ENCODE measurements around the gene DYTN.

DYTN gene

DNA sequence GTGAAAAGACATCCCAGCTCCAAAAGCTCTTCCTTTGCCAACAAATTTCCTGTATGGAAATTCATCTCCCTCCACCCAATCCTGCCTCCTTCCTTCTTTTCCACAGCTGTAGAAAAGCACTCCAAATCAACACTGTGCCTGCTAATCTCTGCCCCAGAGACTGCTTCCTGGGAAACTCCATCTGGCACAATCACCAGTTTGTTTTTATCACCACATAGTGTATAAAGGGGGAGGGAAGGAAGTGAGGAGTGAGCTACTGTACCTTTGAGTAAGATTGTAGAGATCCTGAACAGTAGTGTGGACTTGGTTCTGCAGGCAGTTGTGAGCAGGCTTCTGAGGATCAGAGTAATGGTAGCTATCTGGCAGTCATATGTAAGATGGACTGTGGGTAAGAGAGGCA, 90.6 kb downstream of the DYTN start:
- no peaks in the 10 kb centered on the region for H3K9me3 ChIP-seq (ENCODE audit: insufficient read depth, low read depth, low read length)
- H3K36me3 ChIP-seq (ENCODE audit: insufficient read depth, low read length) = no peaks in the 10 kb centered on the region
- H2AFZ ChIP-seq (ENCODE audit: low read length) = no peak overlapping the region
- no peaks in the 10 kb centered on the region for H4K20me1 ChIP-seq (ENCODE audit: insufficient read depth, low read length, poor library complexity, severe bottlenecking)
- no peak overlapping the region for H3K4me2 ChIP-seq (ENCODE audit: low read depth, low read length, poor library complexity, severe bottlenecking)
- no peaks in the 10 kb centered on the region for H3K79me2 ChIP-seq (ENCODE audit: insufficient read depth, low read length)
- no peak overlapping the region for H3K4me3 ChIP-seq (ENCODE audit: low read length, poor library complexity, severe bottlenecking)
- no peaks in the 10 kb centered on the region for H3K4me1 ChIP-seq (ENCODE audit: insufficient read depth, low read length, poor library complexity, severe bottlenecking)
- H3K27me3 ChIP-seq (ENCODE audit: insufficient read depth, low read length, poor library complexity, severe bottlenecking) = no peaks in the 10 kb centered on the region
- H3K9me2 ChIP-seq (replicated peaks; ENCODE audit: low read depth, low read length) = no peaks in the 10 kb centered on the region
- H3K9ac ChIP-seq (ENCODE audit: low read depth, low read length, poor library complexity, severe bottlenecking) = no peak overlapping the region
- TF ChIP-seq, protein P1, sequence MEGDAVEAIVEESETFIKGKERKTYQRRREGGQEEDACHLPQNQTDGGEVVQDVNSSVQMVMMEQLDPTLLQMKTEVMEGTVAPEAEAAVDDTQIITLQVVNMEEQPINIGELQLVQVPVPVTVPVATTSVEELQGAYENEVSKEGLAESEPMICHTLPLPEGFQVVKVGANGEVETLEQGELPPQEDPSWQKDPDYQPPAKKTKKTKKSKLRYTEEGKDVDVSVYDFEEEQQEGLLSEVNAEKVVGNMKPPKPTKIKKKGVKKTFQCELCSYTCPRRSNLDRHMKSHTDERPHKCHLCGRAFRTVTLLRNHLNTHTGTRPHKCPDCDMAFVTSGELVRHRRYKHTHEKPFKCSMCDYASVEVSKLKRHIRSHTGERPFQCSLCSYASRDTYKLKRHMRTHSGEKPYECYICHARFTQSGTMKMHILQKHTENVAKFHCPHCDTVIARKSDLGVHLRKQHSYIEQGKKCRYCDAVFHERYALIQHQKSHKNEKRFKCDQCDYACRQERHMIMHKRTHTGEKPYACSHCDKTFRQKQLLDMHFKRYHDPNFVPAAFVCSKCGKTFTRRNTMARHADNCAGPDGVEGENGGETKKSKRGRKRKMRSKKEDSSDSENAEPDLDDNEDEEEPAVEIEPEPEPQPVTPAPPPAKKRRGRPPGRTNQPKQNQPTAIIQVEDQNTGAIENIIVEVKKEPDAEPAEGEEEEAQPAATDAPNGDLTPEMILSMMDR (conservative IDR thresholded peaks at IDR 0.05; ENCODE audit: low read length) = no peak
- TF ChIP-seq EZH2phosphoT487 (IDR thresholded peaks at IDR 0.05; ENCODE audit: borderline replicate concordance) = no peak
- no peaks in the 10 kb centered on the region for H3F3A ChIP-seq (ENCODE audit: low read depth)

DNA sequence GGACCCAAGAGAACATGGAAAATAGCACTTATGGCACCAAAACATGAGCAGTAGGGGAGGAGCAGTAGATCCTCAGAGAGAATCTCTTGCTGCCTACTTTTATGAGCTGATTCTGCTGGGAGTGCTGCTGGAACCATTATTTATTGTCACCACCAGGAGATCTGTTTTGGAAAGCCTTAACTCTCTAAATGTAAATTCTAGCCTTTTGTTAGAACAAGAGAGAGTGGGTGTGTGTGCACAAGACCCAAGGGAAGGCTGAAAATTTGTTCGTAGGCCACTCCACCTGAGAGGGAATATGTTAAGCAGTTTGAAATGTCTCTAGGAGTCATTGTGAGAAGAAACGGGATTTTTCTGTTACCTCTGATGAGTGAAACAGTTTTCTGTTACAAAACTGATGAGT, 92.1 kb downstream of the DYTN start:
- Histone ChIP-seq H3K9me2 (replicated peaks; ENCODE audit: low read depth, low read length) (no peaks in the 10 kb centered on the region), H3K4me3 (ENCODE audit: low read length, poor library complexity, severe bottlenecking) (no peak overlapping the region), H3K4me2 (ENCODE audit: low read depth, low read length, poor library complexity, severe bottlenecking) (no peak overlapping the region), H3K9me3 (ENCODE audit: insufficient read depth, low read depth, low read length) (no peaks in the 10 kb centered on the region), H3K4me1 (ENCODE audit: insufficient read depth, low read length, poor library complexity, severe bottlenecking) (no peaks in the 10 kb centered on the region), H3K27me3 (ENCODE audit: insufficient read depth, low read length, poor library complexity, severe bottlenecking) (no peaks in the 10 kb centered on the region), H3F3A (ENCODE audit: low read depth) (no peaks in the 10 kb centered on the region), H3K79me2 (ENCODE audit: insufficient read depth, low read length) (no peaks in the 10 kb centered on the region), H3K36me3 (ENCODE audit: insufficient read depth, low read length) (no peaks in the 10 kb centered on the region), H2AFZ (ENCODE audit: low read length) (no peak overlapping the region), H3K9ac (ENCODE audit: low read depth, low read length, poor library complexity, severe bottlenecking) (no peak overlapping the region), H4K20me1 (ENCODE audit: insufficient read depth, low read length, poor library complexity, severe bottlenecking) (no peaks in the 10 kb centered on the region)
- TF ChIP-seq, protein P1 (conservative IDR thresholded peaks at IDR 0.05; ENCODE audit: low read length) = no peak
- no peak for TF ChIP-seq EZH2phosphoT487 (IDR thresholded peaks at IDR 0.05; ENCODE audit: borderline replicate concordance)

DNA sequence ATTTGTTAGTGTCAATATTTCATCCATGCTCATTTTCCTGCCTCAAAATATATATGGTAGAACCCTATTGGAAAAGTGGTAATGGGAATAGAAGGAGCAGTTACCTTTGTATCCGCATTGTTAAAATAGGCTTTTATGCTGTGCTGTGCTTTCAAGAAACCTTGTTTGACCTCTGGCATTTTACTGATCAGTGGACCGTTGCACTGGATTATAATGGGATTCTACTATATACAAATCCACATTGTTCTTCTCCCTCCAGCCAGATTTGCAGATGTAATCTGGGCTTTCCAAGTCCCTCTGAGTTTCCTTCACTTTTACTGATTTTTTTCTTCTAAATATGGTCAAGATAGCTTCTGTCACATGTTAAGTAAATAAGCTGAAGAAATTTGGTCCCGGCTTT, 99.2 kb downstream of the DYTN start:
- no peaks in the 10 kb centered on the region for H3F3A ChIP-seq (ENCODE audit: low read depth)
- no peaks in the 10 kb centered on the region for H3K9me2 ChIP-seq (replicated peaks; ENCODE audit: low read depth, low read length)
- no peaks in the 10 kb centered on the region for H4K20me1 ChIP-seq (ENCODE audit: insufficient read depth, low read length, poor library complexity, severe bottlenecking)
- no peak overlapping the region for H2AFZ ChIP-seq (ENCODE audit: low read length)
- no peaks in the 10 kb centered on the region for H3K4me1 ChIP-seq (ENCODE audit: insufficient read depth, low read length, poor library complexity, severe bottlenecking)
- TF ChIP-seq, protein P1 (conservative IDR thresholded peaks at IDR 0.05; ENCODE audit: low read length) = no peak
- TF ChIP-seq EZH2phosphoT487 (IDR thresholded peaks at IDR 0.05; ENCODE audit: borderline replicate concordance) = no peak
- H3K9me3 ChIP-seq (ENCODE audit: insufficient read depth, low read depth, low read length) = no peaks in the 10 kb centered on the region
- H3K9ac ChIP-seq (ENCODE audit: low read depth, low read length, poor library complexity, severe bottlenecking) = no peak overlapping the region
- H3K27me3 ChIP-seq (ENCODE audit: insufficient read depth, low read length, poor library complexity, severe bottlenecking) = no peaks in the 10 kb centered on the region
- no peak overlapping the region for H3K4me2 ChIP-seq (ENCODE audit: low read depth, low read length, poor library complexity, severe bottlenecking)
- H3K36me3 ChIP-seq (ENCODE audit: insufficient read depth, low read length) = no peaks in the 10 kb centered on the region
- no peaks in the 10 kb centered on the region for H3K79me2 ChIP-seq (ENCODE audit: insufficient read depth, low read length)
- H3K4me3 ChIP-seq (ENCODE audit: low read length, poor library complexity, severe bottlenecking) = no peak overlapping the region

Measured in Loucy (cell line).